NCI-H1417 treated with DMSO at 0.1 percent for 48 hours (cell line): ENCODE data around the gene LDLRAP1.

Experiments used
- DNase-seq: peaks from one replicate; lab custom pipeline; 2025; lab: John Stamatoyannopoulos, UW

Gene LDLRAP1

DNA sequence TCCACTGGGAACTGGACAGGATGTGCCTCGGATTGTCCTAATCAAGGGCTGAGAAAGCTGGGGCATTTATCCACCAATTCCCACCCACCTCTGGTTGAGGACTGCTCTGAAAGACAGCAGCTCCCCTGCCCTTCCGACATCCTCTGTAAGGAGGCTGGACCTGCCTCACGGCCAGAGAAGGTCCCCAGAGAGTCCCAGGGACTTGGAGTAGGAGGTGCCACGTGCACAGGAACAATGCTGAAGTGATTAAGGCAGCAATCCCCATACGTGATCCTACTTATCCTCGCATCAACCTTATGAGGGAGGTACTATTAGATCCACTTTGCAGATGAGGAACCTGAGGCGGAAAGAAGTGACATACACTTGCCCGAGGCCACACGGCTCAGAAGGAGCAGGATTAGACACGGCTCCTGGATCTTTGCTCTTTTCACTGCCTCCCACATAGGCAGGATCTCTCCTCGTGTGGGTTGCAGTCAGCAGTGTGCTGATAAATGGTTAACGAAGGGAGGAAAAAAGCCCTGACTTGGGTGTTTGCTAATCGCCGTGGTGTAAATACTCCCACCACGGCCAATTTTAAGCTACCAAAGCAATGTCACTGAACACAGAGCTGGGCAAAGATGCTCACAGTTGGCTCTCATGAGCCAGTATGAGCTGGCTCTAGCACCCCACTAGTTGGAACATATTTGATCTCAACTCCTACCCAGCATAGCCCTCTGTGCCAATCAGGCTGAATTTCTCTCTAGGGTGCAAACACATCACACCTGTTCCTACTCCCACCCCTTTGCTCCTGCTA, 18.6 kb upstream of the LDLRAP1 start:
- no peak for DNase-seq

DNA sequence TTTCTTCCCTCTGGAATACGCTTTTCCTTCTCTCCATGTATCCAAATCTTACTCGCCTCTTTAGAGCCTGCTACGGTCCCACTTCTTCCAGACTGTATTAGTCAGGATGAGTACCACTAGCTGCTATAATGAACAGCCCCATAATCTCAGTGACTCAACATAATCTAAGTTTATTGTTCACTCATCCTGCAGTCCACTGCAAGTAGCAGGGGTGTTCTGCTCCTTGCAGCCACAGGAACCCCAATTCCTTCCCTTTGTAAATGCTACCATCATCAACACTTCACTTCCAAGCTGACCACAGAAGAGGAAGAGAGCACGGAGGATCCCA, 18.1 kb upstream of the LDLRAP1 start:
- DNase-seq = no peak

DNA sequence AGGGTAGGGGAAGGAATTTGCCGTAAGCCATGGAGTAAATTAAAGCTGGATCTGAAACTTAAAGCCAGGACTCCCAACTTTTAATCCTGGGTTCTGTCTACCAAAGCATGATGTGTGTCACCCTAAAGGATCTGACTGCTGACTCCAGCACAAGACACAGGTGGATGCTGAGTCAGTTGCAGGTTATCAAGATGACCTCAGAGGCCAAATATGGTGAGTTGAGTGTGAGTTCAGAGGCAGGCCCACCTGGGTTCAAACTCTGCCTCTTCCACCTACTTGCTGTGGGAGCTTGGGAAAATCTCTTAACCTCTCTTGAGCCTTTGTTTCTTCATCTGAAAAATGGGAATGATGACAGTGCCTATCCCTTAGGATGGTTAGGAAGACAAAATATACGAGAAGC, 16.7 kb upstream of the LDLRAP1 start:
- DNase-seq = no peak

DNA sequence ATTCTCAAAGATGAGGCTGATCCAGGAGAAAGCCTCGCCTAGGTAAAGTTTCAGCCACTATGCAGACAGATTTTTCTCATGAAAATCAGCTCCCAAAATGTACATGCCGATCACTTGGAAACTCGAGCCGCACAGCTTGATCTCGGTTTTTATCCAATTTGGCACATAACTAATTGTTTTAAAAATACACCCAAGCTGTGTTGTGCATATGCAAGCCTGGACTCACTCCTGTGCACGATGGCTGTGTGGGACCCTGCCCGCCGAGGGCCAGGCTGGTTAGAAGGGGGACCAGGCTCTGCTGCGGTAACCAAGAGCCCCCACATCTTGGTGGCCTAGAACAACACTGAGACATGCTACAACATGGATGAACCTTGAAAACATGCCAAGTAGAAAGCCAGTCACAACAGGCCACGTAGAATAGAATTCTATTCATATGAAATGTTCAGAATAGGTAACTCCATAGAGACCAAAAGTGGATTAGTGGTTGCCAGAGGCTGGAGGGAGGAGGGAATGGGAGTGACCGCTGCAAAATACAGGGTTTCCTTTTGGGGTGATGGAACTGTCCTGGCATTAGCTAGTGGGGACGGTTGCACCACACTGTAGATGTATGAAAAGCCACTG, 16.1 kb upstream of the LDLRAP1 start:
- DNase-seq = no peak

DNA sequence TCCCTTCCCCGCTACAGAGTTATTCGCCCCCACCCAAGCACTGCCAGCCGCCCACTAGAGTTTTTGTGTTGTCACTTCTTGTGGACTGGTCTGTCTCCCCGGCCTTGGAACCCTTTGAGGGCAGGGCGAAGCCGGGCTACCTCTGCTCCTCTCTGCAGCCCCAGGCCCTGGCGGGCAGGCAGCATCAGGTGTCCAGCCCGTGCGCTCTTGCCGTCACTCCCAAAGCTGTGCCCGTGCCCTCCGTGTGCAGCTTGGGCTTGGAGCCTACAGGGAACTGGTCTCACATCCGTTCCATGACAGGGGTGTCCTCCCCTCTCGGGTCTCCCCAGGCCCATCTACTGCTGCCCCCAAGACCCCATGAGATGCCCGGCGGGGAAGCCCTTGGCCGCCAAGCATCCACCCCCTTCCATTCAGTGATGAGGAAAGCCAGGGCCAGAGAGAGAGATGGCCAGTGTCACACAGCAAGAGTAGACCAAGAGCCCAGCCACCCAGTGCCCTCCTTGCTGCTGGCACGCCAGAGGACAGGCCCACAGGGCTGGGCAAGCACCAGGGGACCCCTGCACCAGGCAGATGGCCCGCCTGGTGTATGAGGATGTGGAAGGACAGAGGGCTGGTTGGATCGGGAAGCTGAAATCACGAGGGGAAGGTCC, 15.3 kb upstream of the LDLRAP1 start:
- DNase-seq = no peak

DNA sequence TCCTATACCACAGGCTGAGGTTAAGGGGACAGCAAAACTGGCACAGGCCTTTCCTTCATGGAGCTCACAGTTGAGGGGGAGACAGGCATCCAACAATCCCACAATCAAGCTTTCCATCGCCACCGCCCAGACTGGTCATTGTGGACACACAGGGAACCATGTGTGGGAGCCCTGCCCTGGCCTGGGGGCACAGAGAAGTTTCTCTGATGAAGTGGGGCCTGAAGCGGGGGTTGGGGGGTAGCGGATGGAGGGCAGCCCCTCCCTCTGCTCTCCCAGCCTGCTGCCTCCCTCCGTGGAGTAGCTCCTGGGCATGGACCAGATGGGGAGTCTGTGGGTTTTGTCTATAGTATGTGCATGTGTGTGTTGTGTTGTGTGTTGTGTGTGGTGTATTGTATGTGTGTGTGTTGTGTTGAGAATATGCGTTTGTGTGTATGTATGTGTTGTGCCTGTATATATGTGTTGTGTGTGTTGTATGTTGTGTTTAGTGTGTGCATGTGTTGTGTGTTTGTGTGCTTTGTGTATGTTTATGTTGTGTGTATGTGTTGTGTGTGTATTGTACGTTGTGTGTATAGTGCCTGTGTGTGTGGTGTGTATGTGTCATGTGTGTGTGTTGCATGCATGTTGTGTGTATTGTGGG, 14.4 kb upstream of the LDLRAP1 start:
- DNase-seq = no peak

DNA sequence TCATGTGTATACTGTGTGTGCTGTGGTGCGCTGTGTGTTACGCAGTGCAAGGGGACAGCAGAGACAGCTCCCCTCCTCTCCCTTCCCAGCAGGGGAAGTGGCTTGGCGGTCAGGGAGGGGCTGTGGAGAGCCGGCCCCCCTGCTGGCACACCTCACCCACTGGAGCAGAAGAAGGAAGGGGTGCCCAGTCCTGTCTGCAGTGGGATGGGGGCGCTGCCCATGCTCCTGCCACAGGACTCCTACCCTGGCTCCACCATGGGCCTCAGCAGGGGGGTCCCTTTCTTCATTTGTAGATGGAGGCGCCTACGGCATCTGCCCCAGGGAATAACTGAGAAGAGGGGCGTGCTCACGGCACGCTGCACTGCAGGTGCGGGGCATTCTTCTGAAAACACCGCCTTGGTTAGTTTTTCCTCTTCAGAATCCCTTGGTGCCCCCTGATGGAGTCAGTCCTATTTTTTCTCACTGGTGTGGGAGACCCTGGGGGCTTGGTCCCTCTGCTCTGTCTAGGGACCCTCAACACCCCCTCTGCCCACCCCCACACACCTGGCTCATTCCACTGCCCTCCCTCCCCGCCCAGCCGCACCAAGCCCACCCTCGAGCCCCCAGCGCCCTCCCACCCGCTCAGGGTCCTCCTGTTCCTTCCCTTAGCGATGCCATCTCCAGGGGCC, 13.8 kb upstream of the LDLRAP1 start:
- no peak for DNase-seq

DNA sequence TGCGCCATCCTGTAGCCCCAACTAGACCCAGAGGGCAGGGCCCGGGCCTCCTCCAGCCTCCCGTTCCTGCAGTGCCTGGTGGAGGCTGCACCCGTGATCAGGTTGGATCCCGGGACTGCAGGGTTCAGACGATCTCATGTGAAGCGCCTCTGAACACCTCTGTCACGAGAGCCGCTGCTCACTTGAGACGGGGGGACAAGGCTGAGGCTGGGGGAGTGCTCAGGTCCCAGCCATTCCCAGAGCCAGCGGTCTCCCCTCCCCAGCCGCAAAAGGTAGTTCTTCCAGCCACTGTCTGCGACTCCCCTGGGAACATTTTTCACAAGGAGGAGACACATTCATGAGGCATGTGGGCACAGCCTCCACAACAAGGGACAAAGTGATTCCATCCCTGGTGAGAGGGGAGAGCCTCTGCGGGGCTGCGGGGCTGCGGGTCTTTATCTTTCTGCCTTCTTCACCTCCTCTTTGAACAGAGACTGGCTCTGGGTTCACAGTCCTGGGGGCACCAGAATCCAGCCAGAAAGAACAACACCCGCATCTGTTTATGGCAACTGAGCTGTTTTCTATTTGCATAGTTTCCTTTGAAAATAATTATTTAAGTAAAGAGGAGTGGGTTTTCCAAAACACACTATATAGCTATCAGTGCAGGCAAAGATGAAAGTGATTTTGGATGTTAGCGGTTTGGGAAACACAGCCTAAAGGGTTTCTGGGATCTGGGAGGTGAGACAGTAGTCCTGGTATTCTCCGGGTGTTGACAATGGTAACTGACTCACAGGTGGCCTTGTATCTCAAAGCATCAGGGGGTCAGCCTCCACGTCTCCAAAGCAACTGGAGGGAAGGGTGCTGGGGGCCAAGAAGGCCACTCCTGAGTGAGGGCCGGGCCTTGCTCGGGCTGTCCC, 13.0 kb upstream of the LDLRAP1 start:
- no peak for DNase-seq

DNA sequence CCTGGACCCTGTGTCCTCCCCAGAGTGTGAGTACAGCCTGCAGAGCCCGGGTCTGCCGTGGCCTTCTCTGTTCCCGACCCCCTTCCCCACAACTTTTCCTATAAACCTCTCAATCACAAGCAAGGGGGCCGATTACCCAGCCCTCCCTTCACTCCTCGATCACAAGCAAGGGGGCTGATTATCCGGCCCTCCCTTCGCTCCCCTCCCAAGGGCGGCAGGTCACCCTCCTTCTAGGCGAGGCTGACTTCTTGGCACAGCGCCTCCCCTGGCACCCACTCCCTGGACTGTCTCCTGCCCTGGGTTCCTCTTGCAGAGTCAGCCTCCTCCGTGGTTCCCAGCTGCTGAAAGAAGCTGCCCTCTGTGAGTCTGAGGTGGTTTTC, 12.3 kb upstream of the LDLRAP1 start:
- DNase-seq = no peak

DNA sequence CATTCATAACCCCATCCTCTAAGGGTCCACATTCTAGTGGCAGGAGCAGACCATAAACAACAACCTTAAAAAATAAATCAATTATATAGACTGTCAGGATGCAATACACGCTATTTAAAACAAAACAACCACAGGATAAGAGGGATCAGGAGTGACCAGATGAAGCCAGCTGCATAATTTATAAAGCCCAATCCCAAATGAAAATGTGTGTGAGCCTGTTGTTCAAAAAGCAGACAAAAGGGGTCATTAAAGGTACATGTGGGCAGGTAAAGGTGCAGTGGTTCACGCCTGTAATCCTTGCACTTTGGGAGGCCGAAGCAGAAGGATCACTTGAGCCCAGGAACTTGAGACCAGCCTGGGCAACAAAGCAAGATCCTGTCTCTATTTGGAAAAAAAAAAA, 10.4 kb upstream of the LDLRAP1 start:
- no peak for DNase-seq

DNA sequence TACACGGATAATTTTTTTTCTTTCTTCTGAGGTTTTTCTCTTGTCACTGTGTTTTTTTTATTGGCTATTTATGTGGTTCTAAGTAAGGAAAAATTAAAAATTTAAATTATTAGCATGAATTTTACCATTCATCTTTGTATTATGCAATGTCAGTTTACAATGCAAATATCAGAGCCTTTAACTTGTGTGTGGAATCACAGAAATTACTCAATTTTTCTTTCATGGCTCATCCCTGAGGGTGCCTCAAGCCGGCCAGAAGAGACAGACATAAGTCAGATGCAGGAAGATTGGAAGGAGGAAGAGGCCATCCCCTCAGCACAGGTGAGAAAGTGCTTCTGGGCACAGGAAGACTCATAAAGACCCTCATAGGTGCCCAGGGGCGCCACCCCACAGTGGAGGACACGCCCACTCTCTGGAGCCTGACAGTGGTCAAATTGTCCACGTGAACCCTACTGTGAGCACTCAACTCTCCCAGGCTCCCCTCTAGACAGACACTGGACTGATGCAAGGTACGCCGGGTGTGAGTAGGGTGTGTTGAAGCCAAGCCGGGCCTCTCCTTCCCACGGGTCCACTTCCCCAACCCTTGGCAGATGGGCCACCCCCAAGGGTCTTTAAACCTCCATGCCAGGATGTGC, 9.5 kb upstream of the LDLRAP1 start:
- no peak for DNase-seq

DNA sequence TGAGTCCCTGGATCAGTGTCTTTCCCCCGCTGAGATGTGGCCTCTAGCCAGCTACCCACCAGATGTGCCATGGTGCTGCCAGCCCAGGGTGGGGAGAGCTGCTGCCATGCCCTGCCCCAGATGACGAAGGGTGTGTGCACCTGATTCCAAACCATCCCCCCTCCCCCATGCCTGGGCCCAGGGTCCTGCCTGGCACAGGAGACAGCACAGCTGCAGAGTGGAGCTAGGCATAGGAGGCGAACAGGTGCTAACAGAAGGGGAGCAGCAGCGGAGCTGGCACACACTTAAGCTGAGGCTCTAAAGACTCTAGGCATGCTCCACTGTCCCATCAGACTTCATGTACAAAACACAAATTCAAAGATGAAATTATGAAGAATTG, 9.0 kb upstream of the LDLRAP1 start:
- no peak for DNase-seq

DNA sequence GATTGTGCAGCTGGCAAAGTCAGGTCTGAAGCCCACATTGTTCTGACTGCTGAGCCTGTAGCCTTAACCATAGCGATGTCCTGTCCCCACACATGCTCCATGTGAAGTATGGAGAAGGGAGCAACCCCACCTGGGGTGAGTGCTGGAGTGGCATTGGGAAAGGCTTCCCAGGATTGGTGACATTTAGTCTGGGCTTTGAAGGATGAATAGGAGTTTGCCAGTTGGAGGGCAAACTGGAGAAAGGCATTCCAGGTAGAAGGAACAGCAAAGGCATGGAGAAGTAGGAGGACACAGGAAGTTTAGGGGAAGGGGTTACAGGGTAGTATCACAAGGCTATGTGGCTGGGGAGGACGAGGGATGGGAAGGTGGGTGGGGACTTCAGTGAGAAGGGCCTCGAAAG, 7.3 kb upstream of the LDLRAP1 start:
- DNase-seq = no peak

DNA sequence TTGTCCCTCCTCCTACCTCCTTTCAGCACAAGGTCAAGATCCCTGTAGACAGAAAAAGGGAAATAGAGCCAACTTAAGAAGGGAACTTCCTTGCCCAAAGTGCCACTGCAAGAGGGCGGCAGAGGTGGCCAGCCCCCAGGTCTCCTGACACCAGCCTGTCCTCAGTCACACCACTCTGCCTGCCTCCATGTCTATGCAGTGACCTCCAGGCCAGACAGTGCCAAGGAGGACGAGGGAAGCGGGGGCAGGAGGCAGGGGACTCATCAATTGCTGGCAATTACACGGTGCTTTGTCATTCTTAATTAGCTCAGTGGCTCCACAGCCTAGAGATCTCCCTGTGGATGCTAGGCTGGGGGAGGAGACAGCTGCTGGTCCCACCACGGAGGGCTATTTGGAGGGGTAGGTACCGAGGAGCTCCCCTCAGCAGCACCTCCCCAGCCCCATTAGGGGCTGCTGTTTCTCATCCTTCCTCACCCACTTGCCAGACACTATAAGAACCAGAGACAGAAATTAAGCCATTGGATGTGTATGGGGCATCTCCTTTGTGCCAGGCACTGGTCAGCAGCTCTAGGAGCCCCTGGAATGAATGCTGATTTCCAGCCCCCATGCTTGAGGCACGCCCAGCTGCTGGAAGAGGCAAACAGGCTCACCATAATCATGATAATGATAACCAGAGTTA, 6.1 kb upstream of the LDLRAP1 start:
- no peak for DNase-seq

DNA sequence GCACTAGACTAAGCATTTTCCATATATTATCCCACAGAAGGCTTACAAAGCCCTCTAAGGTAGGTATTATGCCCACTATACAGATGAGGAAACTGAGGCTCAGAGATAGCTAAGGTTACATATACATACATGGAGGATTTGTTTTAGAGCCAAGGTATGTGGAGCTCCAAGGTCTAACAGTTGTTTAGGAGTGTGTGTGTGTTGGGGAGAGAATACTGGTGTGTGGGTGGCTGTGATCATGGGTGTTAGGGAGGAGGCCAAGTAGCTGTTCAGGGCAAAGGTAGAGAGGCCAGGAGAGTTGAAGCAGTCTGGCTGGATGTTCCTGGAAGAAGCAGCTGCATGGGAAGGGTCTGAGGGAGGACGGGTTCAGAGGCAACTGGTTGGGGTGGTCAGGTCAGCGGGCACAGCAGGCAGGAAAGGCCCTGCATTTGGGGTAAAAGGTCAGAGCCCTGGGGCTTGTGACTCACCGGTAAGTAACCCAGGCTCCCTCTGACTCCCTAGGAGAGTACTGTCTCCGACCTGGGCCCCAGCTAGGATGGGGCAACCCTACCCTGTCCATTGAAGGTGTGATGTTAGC, 5.1 kb upstream of the LDLRAP1 start:
- DNase-seq = no peak

DNA sequence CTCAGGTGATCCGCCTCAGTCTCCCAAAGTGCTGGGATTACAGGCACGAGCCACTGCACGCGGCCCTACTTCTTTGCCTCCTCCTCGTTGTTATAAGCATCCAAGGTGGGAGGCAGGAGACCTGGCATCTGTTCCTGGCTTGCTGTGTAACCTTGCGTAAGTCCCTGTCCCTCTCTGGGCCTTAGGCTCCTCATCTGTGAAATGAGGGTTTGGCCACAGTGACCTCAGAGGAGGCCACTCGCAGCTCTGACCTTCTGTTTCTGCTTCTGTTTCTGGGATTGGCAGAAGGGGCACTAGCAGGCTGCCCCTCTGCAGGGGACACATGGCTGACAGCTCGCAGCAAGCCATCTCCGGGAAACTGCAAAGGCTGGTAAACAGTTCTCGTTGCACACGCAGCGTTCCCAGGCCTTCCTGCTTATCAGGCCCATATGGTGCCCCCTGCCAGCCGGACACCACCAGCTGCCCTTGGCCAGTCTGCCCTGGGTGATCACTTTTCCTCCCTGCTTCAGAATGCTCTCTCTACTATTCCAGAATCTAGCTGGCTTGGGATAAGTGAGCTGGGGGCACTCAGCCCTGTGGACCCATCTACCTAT, 2.6 kb upstream of the LDLRAP1 start:
- DNase-seq = no peak

DNA sequence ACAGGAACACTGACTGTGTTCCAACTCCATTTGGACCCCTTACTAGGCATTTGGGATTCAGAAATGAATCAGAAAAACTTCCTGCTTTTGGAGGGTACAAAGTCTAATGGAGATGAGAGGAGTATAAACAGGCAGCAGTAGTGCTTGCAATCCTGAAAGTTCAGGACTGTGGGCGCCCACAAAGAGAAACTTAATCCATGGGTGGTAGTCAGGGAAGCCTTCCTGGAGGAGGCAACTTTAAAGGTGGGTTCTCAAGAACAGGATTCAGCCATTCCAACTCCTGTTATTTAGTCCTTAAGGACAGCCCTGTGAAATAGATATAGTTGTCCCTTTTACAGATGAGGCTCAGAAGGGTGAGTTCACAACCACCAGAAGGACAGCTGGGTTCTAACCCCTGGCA, 2.0 kb upstream of the LDLRAP1 start:
- DNase-seq = no peak

DNA sequence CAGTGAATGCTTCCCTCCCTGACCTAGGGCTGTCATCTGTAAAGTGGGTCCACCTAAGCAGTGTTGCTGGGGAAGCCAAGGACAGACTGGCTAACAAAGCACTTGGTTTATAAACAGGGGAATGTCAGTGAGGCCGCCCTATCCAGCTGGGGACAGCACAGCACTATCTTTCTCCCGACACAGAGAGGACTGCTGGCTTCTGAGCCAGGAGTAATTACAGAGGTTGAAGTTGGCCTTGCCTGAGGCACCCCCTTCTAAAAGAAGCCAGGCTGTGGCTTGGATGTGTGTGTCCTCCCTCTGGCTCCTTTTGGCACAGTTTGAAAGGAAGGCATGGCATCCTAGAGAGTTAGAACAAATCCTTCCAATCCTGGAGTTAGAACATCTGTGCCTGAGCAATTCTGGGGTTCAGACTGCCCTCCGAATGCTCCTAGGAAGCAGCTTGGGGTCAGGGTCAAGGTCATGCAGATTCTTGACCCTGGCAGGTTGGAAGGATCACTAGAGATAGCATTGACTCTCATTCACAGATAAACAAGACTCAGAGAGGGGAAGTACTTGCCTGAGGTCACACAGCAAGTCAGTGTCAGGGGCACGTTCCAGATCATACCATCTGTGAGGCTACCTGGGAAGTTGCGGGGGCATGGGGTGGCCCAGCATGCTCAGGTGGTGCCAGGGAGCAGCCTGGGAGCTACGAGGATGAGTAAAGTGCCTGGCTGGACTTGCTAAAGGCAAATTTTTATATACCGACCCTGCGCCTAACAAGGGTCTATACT, 1.3 kb upstream of the LDLRAP1 start:
- no peak for DNase-seq

DNA sequence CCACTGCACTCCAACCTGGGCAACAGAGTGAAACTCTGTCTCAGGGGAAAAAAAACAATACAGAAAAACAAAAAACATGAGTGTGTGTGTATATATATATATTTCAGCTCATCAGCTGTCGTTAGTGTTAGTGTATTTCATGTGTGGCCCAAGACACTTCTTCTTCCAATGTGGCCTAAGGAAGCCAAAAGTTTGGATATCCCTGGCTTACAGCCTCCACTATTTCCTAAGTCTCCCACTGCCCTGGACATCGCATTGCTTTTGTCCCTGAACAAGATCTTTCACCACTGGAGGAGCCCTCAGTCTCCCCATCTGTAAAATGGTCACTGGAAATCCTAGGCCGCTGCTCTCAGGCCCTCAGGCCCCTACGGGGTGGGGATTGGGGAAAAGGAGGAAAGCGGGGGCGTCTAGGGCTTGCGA, 391 bp upstream of the LDLRAP1 start:
- DNase-seq = no peak
